GM10248 (cell line): ENCODE data around the gene COL4A1.

Experiments
- CTCF ChIA-PET: fragments of 300-600 bp; sonication (Branson Sonifier 250); formaldehyde crosslinking; extraction: SDS; loops from one replicate; lab custom pipeline; 2021; ENCODE audit warnings: antibody characterized with exemption; lab: Yijun Ruan, JAX
- POLR2A ChIA-PET: fragments of 350-650 bp; sonication (Branson Sonifier 250); formaldehyde crosslinking; extraction: SDS; loops from one replicate; lab custom pipeline; 2020; ENCODE audit warnings: antibody characterized with exemption; lab: Yijun Ruan, JAX
- DNase-seq: peaks from one replicate; pipeline ENCODE4 v3.0.0; 2012; ENCODE audit errors: extremely low spot score
- CTCF ChIP-seq: IDR thresholded peaks from 2 replicates; pipeline ENCODE4 v1.5.1; 2012; ENCODE audit warnings: mild to moderate bottlenecking, low read depth; ENCODE audit errors: extremely low read depth, missing control alignments, control extremely low read depth

The COL4A1 gene

GRCh38 chr13:110297766-110298504, 9.0 kb downstream of the COL4A1 start:
- POLR2A ChIA-PET: no interaction called here
- CTCF ChIA-PET: no interaction called here
- TF ChIP-seq CTCF: no peak
- no peak for DNase-seq

- ChIA-PET POLR2A (no interaction called here), CTCF (interaction anchor here (1.4 kb wide), 1 partner anchor 20 kb away, joined by 4 read pairs; no protein-coding TSS in a partner anchor)
- no peak for DNase-seq
- no peak for TF ChIP-seq CTCF
Observed at GRCh38 chr13:110297011-110297410, 9.9 kb downstream of the COL4A1 start.

- no peak for TF ChIP-seq CTCF
- DNase-seq: no peak
- ChIA-PET POLR2A (no interaction called here), CTCF (no interaction called here)
Observed at GRCh38 chr13:110294622-110295021, 12.3 kb downstream of the COL4A1 start.

GRCh38 chr13:110294146-110294545, 12.8 kb downstream of the COL4A1 start:
- ChIA-PET CTCF (interaction anchor here (1.2 kb wide), 1 partner anchor 118 kb away, joined by 3 read pairs; no protein-coding TSS in a partner anchor), POLR2A (no interaction called here)
- DNase-seq: no peak
- TF ChIP-seq CTCF: no peak

GRCh38 chr13:110293649-110294048, 13.3 kb downstream of the COL4A1 start:
- no peak for DNase-seq
- CTCF ChIA-PET: interaction anchor here (1.2 kb wide), 1 partner anchor 118 kb away, joined by 3 read pairs; no protein-coding TSS in a partner anchor
- TF ChIP-seq CTCF: no peak
- POLR2A ChIA-PET: no interaction called here

GRCh38 chr13:110293037-110293436, 13.9 kb downstream of the COL4A1 start:
- TF ChIP-seq CTCF: no peak
- ChIA-PET POLR2A (no interaction called here), CTCF (interaction anchor here (1.2 kb wide), 1 partner anchor 119 kb away, joined by 3 read pairs; no protein-coding TSS in a partner anchor)
- DNase-seq: no peak
